ENCODE data around the gene DHRSX. TPM values are rescaled to one million over a fixed set of nuclear protein-coding genes. Genes with fewer than 3 reads are reported as not detected.

Gene DHRSX
- total and polyA plus RNA-seq, 10 of the 15 experiments (the other 5 are each of a cell fraction or from before 2014, with no cell fraction given), result 1.7 to 39.5 (median 16.5) TPM

DNA sequence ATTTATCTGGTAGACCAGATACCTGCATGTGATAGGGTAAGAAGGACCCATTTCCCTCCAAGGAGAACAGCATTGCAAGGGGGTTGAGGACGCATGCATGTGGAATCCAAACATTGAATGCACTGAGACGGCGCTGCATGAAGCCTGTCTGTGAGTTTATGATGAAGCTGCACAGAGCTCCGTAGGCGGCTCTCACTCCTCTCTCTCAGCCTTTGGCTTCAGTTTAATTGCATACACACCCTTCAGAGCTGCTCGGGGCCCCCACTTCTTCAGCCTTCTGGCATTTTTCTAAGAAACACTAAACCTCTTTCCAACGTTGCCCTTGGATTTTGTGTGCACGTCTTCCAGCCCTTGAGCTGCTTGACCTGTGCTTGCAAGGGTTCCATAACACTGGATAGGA lies 176.6 kb downstream of the DHRSX start:
- ATAC-seq (no peak), FAIRE-seq (no peak), DNase-seq (ENCODE audit: low read depth, low spot score) (no peak)
- Histone ChIP-seq H4K20me1 (ENCODE audit: control insufficient read depth, insufficient read depth) (no peaks in the 10 kb centered on the region), H3K4me3 (no peak overlapping the region), H3K36me3 (ENCODE audit: control insufficient read depth in 2 of 2, insufficient read depth in 2 of 2, low read length in 1 of 2) (no peaks in the 10 kb centered on the region), H3K4me1 (ENCODE audit: control insufficient read depth, insufficient read depth, low read length) (no peaks in the 10 kb centered on the region), H3K27ac (ENCODE audit: control insufficient read depth, insufficient read depth) (no peak overlapping the region), H2AFZ (ENCODE audit: control insufficient read depth, low read depth, low read length) (no peak overlapping the region), H3K79me2 (ENCODE audit: control insufficient read depth, insufficient read depth, low read length) (no peaks in the 10 kb centered on the region), H3K9me3 (replicated peaks; ENCODE audit: control insufficient read depth, insufficient read depth, low read length) (peaks cover 10% of the 10 kb centered on the region; the same call in 2 of the 3 replicates), H3K27me3 (replicated peaks in 1 of 2; ENCODE audit: control insufficient read depth in 2 of 2, insufficient read depth in 2 of 2, low read length in 1 of 2) (no peaks in the 10 kb centered on the region), H3K9ac (ENCODE audit: control insufficient read depth, insufficient read depth, low read length) (no peak overlapping the region), H3K4me2 (ENCODE audit: control insufficient read depth, insufficient read depth) (no peak overlapping the region)
- SMC1A ChIA-PET (ENCODE audit: uncharacterized antibody, unreplicated experiment), result no interaction called here
- BruUV-seq (replicated peaks), result no TSS peak
- intact Hi-C loops (cut with micrococcal nuclease; ENCODE audit: unreplicated experiment), result no loop called here
- POLR2A ChIA-PET, result no interaction called here
- RAD21 ChIA-PET (ENCODE audit: unreplicated experiment), result no interaction called here
- 78% methylated on average over 8 of the region's 8 CpGs for WGBS (ENCODE audit: insufficient coverage, insufficient replicate concordance, low lambda C conversion rate, missing lambda C conversion rate)
- CTCF ChIA-PET, result no interaction called here
- in situ Hi-C loops (cut with MboI), result no loop called here
- no peak for TF ChIP-seq ZNF622 (IDR thresholded peaks at IDR 0.05)
- TF ChIP-seq BRCA1 (IDR thresholded peaks at IDR 0.05; ENCODE audit: low read depth, low read length), result no peak
- no peak for TF ChIP-seq HDGF (IDR thresholded peaks at IDR 0.05)
- no peak for TF ChIP-seq MYB (IDR thresholded peaks at IDR 0.05; ENCODE audit: borderline replicate concordance, low read depth, low read length)
- no peak for TF ChIP-seq DPF2 (IDR thresholded peaks at IDR 0.05)
- no peak for TF ChIP-seq ZBED1 (IDR thresholded peaks at IDR 0.05; ENCODE audit: borderline replicate concordance)
- no peak for TF ChIP-seq RAD21 (IDR thresholded peaks at IDR 0.05; ENCODE audit: insufficient read depth, low read depth, low read length)
- no peak for TF ChIP-seq ZNF24 (IDR thresholded peaks at IDR 0.05)
- no peak for TF ChIP-seq CREM (IDR thresholded peaks at IDR 0.05; ENCODE audit: low read depth)
- TF ChIP-seq, protein P1, sequence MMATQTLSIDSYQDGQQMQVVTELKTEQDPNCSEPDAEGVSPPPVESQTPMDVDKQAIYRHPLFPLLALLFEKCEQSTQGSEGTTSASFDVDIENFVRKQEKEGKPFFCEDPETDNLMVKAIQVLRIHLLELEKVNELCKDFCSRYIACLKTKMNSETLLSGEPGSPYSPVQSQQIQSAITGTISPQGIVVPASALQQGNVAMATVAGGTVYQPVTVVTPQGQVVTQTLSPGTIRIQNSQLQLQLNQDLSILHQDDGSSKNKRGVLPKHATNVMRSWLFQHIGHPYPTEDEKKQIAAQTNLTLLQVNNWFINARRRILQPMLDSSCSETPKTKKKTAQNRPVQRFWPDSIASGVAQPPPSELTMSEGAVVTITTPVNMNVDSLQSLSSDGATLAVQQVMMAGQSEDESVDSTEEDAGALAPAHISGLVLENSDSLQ (IDR thresholded peaks at IDR 0.05), result no peak
- TF ChIP-seq, protein P2, sequence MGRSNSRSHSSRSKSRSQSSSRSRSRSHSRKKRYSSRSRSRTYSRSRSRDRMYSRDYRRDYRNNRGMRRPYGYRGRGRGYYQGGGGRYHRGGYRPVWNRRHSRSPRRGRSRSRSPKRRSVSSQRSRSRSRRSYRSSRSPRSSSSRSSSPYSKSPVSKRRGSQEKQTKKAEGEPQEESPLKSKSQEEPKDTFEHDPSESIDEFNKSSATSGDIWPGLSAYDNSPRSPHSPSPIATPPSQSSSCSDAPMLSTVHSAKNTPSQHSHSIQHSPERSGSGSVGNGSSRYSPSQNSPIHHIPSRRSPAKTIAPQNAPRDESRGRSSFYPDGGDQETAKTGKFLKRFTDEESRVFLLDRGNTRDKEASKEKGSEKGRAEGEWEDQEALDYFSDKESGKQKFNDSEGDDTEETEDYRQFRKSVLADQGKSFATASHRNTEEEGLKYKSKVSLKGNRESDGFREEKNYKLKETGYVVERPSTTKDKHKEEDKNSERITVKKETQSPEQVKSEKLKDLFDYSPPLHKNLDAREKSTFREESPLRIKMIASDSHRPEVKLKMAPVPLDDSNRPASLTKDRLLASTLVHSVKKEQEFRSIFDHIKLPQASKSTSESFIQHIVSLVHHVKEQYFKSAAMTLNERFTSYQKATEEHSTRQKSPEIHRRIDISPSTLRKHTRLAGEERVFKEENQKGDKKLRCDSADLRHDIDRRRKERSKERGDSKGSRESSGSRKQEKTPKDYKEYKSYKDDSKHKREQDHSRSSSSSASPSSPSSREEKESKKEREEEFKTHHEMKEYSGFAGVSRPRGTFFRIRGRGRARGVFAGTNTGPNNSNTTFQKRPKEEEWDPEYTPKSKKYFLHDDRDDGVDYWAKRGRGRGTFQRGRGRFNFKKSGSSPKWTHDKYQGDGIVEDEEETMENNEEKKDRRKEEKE (IDR thresholded peaks at IDR 0.05), result no peak
